HG03521 (cell line): ENCODE results near the gene FBXW11.
"Not testable (repeated sequence)": the region's sequence is repeated elsewhere in the genome, so short reads cannot be mapped to it uniquely, and the experiment has no call there.

Source experiments
- ATAC-seq: cut with Tn5 transposase; IDR thresholded peaks from one replicate; pipeline ENCODE4 v1.9.1; 2021; ENCODE audit warnings: mild to moderate bottlenecking, moderate library complexity; ENCODE audit not compliant: unreplicated experiment

The FBXW11 gene

GRCh38 chr5:171986772-171987171 lies 19.7 kb downstream of the FBXW11 start:
- no peak for ATAC-seq

- peak; percentile 40 for ATAC-seq
These were observed 21.6 kb downstream of the FBXW11 start for GRCh38 chr5:171984748-171985419.

GRCh38 chr5:171981847-171982246 lies 24.6 kb downstream of the FBXW11 start:
- ATAC-seq: no peak

GRCh38 chr5:171980792-171981191 lies 25.6 kb downstream of the FBXW11 start:
- ATAC-seq: no peak

- no peak for ATAC-seq
These were observed 26.8 kb downstream of the FBXW11 start for GRCh38 chr5:171979606-171980005.

- no peak for ATAC-seq
These were observed 27.9 kb downstream of the FBXW11 start for GRCh38 chr5:171978519-171978918.

- ATAC-seq: no peak
These were observed 28.4 kb downstream of the FBXW11 start for GRCh38 chr5:171978016-171978415.

GRCh38 chr5:171977244-171977950 lies 29.0 kb downstream of the FBXW11 start:
- not testable (repeated sequence) for ATAC-seq

- no peak for ATAC-seq
These were observed 30.4 kb downstream of the FBXW11 start for GRCh38 chr5:171975877-171976667.

- ATAC-seq: no peak
These were observed 31.1 kb downstream of the FBXW11 start for GRCh38 chr5:171975262-171975876.

- no peak for ATAC-seq
These were observed 35.6 kb downstream of the FBXW11 start for GRCh38 chr5:171970826-171971225.

- ATAC-seq: no peak
These were observed 37.1 kb downstream of the FBXW11 start for GRCh38 chr5:171969288-171969880.

GRCh38 chr5:171968531-171968930 lies 37.9 kb downstream of the FBXW11 start:
- no peak for ATAC-seq

- ATAC-seq: no peak
These were observed 39.5 kb downstream of the FBXW11 start for GRCh38 chr5:171966964-171967363.

GRCh38 chr5:171966270-171966669 lies 40.2 kb downstream of the FBXW11 start:
- ATAC-seq: no peak

GRCh38 chr5:171965745-171966144 lies 40.7 kb downstream of the FBXW11 start:
- no peak for ATAC-seq

GRCh38 chr5:171963416-171963815 lies 43.0 kb downstream of the FBXW11 start:
- no peak for ATAC-seq

GRCh38 chr5:171961117-171961516 lies 45.3 kb downstream of the FBXW11 start:
- peak; percentile 67 for ATAC-seq

GRCh38 chr5:171957591-171958251 lies 48.7 kb downstream of the FBXW11 start:
- ATAC-seq: no peak

GRCh38 chr5:171956887-171957495 lies 49.4 kb downstream of the FBXW11 start:
- no peak for ATAC-seq
